ENCODE measurements around the gene CSF2RB. TPM values are rescaled to one million over a fixed set of nuclear protein-coding genes. Genes with fewer than 3 reads are reported as not detected.

Gene CSF2RB
- total RNA-seq, 1 experiment from 2014 or later = 0.07 TPM

DNA sequence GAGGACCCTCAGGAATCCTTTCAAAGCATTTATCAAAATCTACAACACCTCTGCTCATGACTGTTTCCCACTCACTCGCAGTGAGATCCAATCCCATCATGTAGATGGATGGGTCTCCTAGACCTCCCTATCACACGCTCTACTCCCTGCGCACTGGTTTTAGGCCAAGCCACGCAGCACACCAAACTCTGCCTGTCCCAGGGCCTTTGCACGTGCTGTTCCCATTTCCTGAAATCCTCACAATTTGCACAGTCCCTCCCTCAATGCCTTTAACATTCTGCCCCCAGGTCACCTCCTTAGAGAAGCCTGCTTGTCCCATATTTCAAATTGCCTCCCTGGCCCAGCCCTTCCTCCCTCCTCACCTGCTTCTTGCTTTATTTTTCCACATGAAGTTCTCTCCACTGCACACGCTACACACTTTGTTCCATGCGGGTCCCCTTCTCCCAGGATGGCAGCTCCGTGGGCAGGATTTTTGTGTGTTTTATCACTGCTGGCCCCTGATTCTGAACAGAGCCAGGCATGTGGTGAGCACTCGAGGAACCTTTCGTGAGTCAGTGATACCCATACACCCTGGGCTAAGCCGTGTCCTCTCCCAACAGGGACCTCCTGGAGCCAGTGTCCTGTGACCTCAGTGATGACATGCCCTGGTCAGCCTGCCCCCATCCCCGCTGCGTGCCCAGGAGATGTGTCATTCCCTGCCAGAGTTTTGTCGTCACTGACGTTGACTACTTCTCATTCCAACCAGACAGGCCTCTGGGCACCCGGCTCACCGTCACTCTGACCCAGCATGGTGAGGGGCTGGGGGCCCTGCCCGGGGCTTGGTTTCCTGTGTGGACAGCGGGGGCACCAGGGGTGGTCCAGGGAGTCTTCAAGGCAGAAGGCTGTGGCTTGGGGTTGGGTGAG, 12.2 kb downstream of the CSF2RB start (continued):
- TF ChIP-seq, protein P1, sequence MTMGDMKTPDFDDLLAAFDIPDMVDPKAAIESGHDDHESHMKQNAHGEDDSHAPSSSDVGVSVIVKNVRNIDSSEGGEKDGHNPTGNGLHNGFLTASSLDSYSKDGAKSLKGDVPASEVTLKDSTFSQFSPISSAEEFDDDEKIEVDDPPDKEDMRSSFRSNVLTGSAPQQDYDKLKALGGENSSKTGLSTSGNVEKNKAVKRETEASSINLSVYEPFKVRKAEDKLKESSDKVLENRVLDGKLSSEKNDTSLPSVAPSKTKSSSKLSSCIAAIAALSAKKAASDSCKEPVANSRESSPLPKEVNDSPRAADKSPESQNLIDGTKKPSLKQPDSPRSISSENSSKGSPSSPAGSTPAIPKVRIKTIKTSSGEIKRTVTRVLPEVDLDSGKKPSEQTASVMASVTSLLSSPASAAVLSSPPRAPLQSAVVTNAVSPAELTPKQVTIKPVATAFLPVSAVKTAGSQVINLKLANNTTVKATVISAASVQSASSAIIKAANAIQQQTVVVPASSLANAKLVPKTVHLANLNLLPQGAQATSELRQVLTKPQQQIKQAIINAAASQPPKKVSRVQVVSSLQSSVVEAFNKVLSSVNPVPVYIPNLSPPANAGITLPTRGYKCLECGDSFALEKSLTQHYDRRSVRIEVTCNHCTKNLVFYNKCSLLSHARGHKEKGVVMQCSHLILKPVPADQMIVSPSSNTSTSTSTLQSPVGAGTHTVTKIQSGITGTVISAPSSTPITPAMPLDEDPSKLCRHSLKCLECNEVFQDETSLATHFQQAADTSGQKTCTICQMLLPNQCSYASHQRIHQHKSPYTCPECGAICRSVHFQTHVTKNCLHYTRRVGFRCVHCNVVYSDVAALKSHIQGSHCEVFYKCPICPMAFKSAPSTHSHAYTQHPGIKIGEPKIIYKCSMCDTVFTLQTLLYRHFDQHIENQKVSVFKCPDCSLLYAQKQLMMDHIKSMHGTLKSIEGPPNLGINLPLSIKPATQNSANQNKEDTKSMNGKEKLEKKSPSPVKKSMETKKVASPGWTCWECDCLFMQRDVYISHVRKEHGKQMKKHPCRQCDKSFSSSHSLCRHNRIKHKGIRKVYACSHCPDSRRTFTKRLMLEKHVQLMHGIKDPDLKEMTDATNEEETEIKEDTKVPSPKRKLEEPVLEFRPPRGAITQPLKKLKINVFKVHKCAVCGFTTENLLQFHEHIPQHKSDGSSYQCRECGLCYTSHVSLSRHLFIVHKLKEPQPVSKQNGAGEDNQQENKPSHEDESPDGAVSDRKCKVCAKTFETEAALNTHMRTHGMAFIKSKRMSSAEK (CRISPR knock-in tag; IDR thresholded peaks at IDR 0.05; ENCODE audit: borderline replicate concordance) = no peak
- TF ChIP-seq CREM (CRISPR knock-in tag; IDR thresholded peaks at IDR 0.05) = no peak
- TF ChIP-seq TCF7 (CRISPR knock-in tag; IDR thresholded peaks at IDR 0.05; ENCODE audit: low read depth) = no peak
- TF ChIP-seq TEAD4 (CRISPR knock-in tag; IDR thresholded peaks at IDR 0.05) = no peak
- TF ChIP-seq, protein P2, sequence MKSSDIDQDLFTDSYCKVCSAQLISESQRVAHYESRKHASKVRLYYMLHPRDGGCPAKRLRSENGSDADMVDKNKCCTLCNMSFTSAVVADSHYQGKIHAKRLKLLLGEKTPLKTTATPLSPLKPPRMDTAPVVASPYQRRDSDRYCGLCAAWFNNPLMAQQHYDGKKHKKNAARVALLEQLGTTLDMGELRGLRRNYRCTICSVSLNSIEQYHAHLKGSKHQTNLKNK (CRISPR knock-in tag; IDR thresholded peaks at IDR 0.05) = no peak
- TF ChIP-seq, protein P3, sequence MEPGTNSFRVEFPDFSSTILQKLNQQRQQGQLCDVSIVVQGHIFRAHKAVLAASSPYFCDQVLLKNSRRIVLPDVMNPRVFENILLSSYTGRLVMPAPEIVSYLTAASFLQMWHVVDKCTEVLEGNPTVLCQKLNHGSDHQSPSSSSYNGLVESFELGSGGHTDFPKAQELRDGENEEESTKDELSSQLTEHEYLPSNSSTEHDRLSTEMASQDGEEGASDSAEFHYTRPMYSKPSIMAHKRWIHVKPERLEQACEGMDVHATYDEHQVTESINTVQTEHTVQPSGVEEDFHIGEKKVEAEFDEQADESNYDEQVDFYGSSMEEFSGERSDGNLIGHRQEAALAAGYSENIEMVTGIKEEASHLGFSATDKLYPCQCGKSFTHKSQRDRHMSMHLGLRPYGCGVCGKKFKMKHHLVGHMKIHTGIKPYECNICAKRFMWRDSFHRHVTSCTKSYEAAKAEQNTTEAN (CRISPR knock-in tag; IDR thresholded peaks at IDR 0.05) = no peak
- no peak for TF ChIP-seq FOXJ3 (CRISPR knock-in tag; IDR thresholded peaks at IDR 0.05; ENCODE audit: borderline replicate concordance)
- TF ChIP-seq CBFB (CRISPR knock-in tag; IDR thresholded peaks at IDR 0.05; ENCODE audit: low read depth) = no peak
- TF ChIP-seq, protein P4, sequence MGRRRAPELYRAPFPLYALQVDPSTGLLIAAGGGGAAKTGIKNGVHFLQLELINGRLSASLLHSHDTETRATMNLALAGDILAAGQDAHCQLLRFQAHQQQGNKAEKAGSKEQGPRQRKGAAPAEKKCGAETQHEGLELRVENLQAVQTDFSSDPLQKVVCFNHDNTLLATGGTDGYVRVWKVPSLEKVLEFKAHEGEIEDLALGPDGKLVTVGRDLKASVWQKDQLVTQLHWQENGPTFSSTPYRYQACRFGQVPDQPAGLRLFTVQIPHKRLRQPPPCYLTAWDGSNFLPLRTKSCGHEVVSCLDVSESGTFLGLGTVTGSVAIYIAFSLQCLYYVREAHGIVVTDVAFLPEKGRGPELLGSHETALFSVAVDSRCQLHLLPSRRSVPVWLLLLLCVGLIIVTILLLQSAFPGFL (CRISPR knock-in tag; IDR thresholded peaks at IDR 0.05; ENCODE audit: borderline replicate concordance) = no peak
- TF ChIP-seq, protein P5, sequence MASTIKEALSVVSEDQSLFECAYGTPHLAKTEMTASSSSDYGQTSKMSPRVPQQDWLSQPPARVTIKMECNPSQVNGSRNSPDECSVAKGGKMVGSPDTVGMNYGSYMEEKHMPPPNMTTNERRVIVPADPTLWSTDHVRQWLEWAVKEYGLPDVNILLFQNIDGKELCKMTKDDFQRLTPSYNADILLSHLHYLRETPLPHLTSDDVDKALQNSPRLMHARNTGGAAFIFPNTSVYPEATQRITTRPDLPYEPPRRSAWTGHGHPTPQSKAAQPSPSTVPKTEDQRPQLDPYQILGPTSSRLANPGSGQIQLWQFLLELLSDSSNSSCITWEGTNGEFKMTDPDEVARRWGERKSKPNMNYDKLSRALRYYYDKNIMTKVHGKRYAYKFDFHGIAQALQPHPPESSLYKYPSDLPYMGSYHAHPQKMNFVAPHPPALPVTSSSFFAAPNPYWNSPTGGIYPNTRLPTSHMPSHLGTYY (CRISPR knock-in tag; IDR thresholded peaks at IDR 0.05) = no peak

DNA sequence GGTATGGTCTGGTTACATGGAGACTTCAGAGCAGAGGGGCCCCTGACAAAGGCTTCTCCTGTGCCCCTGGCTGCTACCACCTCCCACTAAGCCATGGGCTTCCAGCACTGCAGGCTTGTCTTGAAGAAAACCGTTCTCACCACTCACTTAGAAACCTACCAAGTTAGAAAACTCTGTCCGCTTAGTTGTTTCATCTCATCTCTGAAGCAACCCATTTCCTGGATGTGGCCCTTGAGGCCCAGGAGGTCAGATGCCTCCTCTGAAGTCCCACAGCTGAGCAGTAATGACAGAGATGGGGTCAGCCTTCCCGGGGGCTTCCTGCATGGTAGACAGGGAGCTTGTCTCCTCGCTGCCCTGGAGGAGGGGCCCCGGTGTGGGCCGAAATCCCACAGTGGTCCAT, 12.9 kb downstream of the CSF2RB start:
- DNase-seq (ENCODE audit: low spot score) (no peak), ATAC-seq (no peak)
- H3K27ac Mint-ChIP-seq = no peak overlapping the region
- H3K4me3 Mint-ChIP-seq = no peak overlapping the region
- H3K27me3 Mint-ChIP-seq (ENCODE audit: low read depth) = no peaks in the 10 kb centered on the region; the same call in 1 of the 2 replicates
- H3K36me3 Mint-ChIP-seq = no peaks in the 10 kb centered on the region
- peaks cover 6% of the 10 kb centered on the region; the same call in 1 of the 2 replicates for H3K4me1 Mint-ChIP-seq
- ChIA-PET CTCF (no interaction called here), POLR2A (no interaction called here)
- H3K9me3 Mint-ChIP-seq = no peaks in the 10 kb centered on the region
- TF ChIP-seq ZNF232 (CRISPR knock-in tag; IDR thresholded peaks at IDR 0.05) = no peak
- TF ChIP-seq, protein P3 (CRISPR knock-in tag; IDR thresholded peaks at IDR 0.05) = no peak
- TF ChIP-seq ZNF396 (CRISPR knock-in tag; IDR thresholded peaks at IDR 0.05; ENCODE audit: borderline replicate concordance) = no peak
- TF ChIP-seq ETV6 (CRISPR knock-in tag; IDR thresholded peaks at IDR 0.05) = no peak
- TF ChIP-seq ATF1 (CRISPR knock-in tag; IDR thresholded peaks at IDR 0.05) = no peak
- TF ChIP-seq, protein P6, sequence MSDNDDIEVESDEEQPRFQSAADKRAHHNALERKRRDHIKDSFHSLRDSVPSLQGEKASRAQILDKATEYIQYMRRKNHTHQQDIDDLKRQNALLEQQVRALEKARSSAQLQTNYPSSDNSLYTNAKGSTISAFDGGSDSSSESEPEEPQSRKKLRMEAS (CRISPR knock-in tag; IDR thresholded peaks at IDR 0.05) = no peak
- no peak for TF ChIP-seq EMX1 (CRISPR knock-in tag; IDR thresholded peaks at IDR 0.05)
- TF ChIP-seq, protein P7, sequence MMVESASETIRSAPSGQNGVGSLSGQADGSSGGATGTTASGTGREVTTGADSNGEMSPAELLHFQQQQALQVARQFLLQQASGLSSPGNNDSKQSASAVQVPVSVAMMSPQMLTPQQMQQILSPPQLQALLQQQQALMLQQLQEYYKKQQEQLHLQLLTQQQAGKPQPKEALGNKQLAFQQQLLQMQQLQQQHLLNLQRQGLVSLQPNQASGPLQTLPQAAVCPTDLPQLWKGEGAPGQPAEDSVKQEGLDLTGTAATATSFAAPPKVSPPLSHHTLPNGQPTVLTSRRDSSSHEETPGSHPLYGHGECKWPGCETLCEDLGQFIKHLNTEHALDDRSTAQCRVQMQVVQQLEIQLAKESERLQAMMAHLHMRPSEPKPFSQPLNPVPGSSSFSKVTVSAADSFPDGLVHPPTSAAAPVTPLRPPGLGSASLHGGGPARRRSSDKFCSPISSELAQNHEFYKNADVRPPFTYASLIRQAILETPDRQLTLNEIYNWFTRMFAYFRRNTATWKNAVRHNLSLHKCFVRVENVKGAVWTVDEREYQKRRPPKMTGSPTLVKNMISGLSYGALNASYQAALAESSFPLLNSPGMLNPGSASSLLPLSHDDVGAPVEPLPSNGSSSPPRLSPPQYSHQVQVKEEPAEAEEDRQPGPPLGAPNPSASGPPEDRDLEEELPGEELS (CRISPR knock-in tag; IDR thresholded peaks at IDR 0.05) = no peak
- TF ChIP-seq, protein P8, sequence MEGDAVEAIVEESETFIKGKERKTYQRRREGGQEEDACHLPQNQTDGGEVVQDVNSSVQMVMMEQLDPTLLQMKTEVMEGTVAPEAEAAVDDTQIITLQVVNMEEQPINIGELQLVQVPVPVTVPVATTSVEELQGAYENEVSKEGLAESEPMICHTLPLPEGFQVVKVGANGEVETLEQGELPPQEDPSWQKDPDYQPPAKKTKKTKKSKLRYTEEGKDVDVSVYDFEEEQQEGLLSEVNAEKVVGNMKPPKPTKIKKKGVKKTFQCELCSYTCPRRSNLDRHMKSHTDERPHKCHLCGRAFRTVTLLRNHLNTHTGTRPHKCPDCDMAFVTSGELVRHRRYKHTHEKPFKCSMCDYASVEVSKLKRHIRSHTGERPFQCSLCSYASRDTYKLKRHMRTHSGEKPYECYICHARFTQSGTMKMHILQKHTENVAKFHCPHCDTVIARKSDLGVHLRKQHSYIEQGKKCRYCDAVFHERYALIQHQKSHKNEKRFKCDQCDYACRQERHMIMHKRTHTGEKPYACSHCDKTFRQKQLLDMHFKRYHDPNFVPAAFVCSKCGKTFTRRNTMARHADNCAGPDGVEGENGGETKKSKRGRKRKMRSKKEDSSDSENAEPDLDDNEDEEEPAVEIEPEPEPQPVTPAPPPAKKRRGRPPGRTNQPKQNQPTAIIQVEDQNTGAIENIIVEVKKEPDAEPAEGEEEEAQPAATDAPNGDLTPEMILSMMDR (IDR thresholded peaks at IDR 0.05) = no peak
- TF ChIP-seq TEAD4 (CRISPR knock-in tag; IDR thresholded peaks at IDR 0.05) = no peak
- TF ChIP-seq, protein P9, sequence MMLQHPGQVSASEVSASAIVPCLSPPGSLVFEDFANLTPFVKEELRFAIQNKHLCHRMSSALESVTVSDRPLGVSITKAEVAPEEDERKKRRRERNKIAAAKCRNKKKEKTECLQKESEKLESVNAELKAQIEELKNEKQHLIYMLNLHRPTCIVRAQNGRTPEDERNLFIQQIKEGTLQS (CRISPR knock-in tag; conservative IDR thresholded peaks at IDR 0.05) = no peak
- TF ChIP-seq ELF4 (CRISPR knock-in tag; IDR thresholded peaks at IDR 0.05; ENCODE audit: low read depth) = no peak
